GM18873 (cell line): ENCODE data around the gene PTPRT.

Experiments
- ATAC-seq: cut with Tn5 transposase; IDR thresholded peaks from one replicate; pipeline ENCODE4 v1.9.1; 2021; ENCODE audit warnings: mild to moderate bottlenecking, moderate library complexity, moderate number of reproducible peaks; ENCODE audit not compliant: unreplicated experiment, low FRiP score

The PTPRT gene

GRCh38 chr20:42864116-42864515, 325.6 kb downstream of the PTPRT start:
- no peak for ATAC-seq

GRCh38 chr20:42862446-42862845, 327.3 kb downstream of the PTPRT start:
- no peak for ATAC-seq

- no peak for ATAC-seq
These were observed 332.3 kb downstream of the PTPRT start for GRCh38 chr20:42857446-42857845.

- no peak for ATAC-seq
These were observed 333.8 kb downstream of the PTPRT start for GRCh38 chr20:42855896-42856295.

- no peak for ATAC-seq
These were observed 337.0 kb downstream of the PTPRT start for GRCh38 chr20:42852691-42853090.

GRCh38 chr20:42846784-42847490, 342.8 kb downstream of the PTPRT start:
- ATAC-seq, result no peak

GRCh38 chr20:42844751-42845150, 345.0 kb downstream of the PTPRT start:
- ATAC-seq, result no peak

GRCh38 chr20:42837456-42837855, 352.2 kb downstream of the PTPRT start:
- ATAC-seq, result no peak

- ATAC-seq, result no peak
These were observed 353.4 kb downstream of the PTPRT start for GRCh38 chr20:42836339-42836738.

GRCh38 chr20:42807876-42808275, 381.8 kb downstream of the PTPRT start:
- ATAC-seq, result no peak

GRCh38 chr20:42795111-42795695, 394.5 kb downstream of the PTPRT start:
- no peak for ATAC-seq

- ATAC-seq, result no peak
These were observed 397.7 kb downstream of the PTPRT start for GRCh38 chr20:42792052-42792451.

- no peak for ATAC-seq
These were observed 399.6 kb downstream of the PTPRT start for GRCh38 chr20:42790111-42790510.

GRCh38 chr20:42788707-42789106, 401.0 kb downstream of the PTPRT start:
- no peak for ATAC-seq

GRCh38 chr20:42785041-42785440, 404.7 kb downstream of the PTPRT start:
- no peak for ATAC-seq

- ATAC-seq, result no peak
These were observed 410.5 kb downstream of the PTPRT start for GRCh38 chr20:42779216-42779615.

GRCh38 chr20:42775866-42776265, 413.8 kb downstream of the PTPRT start:
- ATAC-seq, result no peak

GRCh38 chr20:42775037-42775436, 414.7 kb downstream of the PTPRT start:
- ATAC-seq, result no peak

GRCh38 chr20:42763015-42763414, 426.7 kb downstream of the PTPRT start:
- no peak for ATAC-seq

GRCh38 chr20:42756991-42757390, 432.7 kb downstream of the PTPRT start:
- no peak for ATAC-seq

GRCh38 chr20:42754706-42755105, 435.0 kb downstream of the PTPRT start:
- ATAC-seq, result no peak

- no peak for ATAC-seq
These were observed 437.1 kb downstream of the PTPRT start for GRCh38 chr20:42752620-42753019.
